Fibroblast of lung (primary cell): ENCODE measurements around the gene RYR1.

Experiments
- EZH2 ChIP-seq: IDR thresholded peaks from 2 replicates; pipeline ENCODE4 v1.5.1; 2012; ENCODE audit warnings: low read length, control low read depth, mild to moderate bottlenecking; ENCODE audit errors: missing control alignments
- TF ChIP-seq, protein P1 (sequence below), 2 donors: IDR thresholded peaks in 1 of 2; conservative IDR thresholded peaks in 1 of 2; 1 replicate in 1 of 2; 2 replicates in 1 of 2; pipeline ENCODE4 v1.5.1; 2011 to 2012; ENCODE audit warnings: low read length in 2 of 2, control low read depth in 1 of 2, inconsistent platforms in 1 of 2, low read depth in 1 of 2, mild to moderate bottlenecking in 1 of 2

GRCh38 chr19:38580080-38580479, 146.6 kb downstream of the RYR1 start:
- TF ChIP-seq, protein P1, sequence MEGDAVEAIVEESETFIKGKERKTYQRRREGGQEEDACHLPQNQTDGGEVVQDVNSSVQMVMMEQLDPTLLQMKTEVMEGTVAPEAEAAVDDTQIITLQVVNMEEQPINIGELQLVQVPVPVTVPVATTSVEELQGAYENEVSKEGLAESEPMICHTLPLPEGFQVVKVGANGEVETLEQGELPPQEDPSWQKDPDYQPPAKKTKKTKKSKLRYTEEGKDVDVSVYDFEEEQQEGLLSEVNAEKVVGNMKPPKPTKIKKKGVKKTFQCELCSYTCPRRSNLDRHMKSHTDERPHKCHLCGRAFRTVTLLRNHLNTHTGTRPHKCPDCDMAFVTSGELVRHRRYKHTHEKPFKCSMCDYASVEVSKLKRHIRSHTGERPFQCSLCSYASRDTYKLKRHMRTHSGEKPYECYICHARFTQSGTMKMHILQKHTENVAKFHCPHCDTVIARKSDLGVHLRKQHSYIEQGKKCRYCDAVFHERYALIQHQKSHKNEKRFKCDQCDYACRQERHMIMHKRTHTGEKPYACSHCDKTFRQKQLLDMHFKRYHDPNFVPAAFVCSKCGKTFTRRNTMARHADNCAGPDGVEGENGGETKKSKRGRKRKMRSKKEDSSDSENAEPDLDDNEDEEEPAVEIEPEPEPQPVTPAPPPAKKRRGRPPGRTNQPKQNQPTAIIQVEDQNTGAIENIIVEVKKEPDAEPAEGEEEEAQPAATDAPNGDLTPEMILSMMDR (conservative IDR thresholded peaks at IDR 0.05 in 1 of 2, IDR thresholded peaks at IDR 0.05 in 1 of 2; ENCODE audit: low read depth in 1 of 2, low read length in 2 of 2): no peak
- no peak for TF ChIP-seq EZH2
